Measurements from ENCODE around the gene ADTRP. TPM values are rescaled to one million over a fixed set of nuclear protein-coding genes. Genes with fewer than 3 reads are reported as not detected.

Gene ADTRP
- total RNA-seq, 1 donor from 2014 or later, result 2.0 TPM

DNA sequence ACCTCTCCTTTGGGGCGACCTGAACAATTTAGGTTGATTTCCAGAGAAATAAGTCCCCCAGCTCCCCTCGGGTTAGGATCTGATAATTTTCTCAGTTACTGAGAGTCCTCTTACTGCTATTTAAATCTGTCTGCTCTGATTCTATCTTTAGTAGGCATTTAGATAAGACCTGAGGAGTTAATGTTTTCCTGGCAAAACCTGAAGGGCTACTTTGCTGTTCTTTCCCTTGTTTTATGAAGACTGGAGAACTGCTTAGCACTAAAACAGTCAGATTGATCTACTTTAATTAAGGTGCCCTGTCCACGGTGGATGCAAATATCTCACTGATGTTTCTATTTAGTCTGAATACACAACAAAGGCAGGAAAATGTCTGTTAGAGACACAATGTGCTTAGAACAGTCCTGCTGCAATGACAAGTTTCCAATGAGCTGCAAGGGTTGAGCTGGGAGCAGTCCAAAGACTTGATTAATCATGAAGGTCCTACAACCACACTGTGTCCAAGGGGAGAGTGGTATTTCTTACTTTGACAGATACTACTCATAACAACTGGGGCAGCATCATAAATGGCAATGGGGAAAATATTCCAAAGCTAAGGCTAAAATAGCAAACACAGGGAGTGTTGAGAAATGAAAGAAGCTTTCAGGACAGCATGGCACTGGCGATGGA, 15.7 kb downstream of the ADTRP start:
- Mint-ChIP-seq H3K27me3 (peaks cover 13% of the 10 kb centered on the region), H3K36me3 (ENCODE audit: low read depth) (no peaks in the 10 kb centered on the region), H3K4me3 (no peak overlapping the region), H3K9me3 (no peaks in the 10 kb centered on the region), H3K4me1 (no peaks in the 10 kb centered on the region), H3K27ac (no peak overlapping the region)
- intact Hi-C loops (cut with micrococcal nuclease), result no loop called here
- DNase-seq (no peak), ATAC-seq (ENCODE audit: low read depth) (no peak)
- ChIA-PET POLR2A (no interaction called here), CTCF (no interaction called here)
- TF ChIP-seq, protein P1, sequence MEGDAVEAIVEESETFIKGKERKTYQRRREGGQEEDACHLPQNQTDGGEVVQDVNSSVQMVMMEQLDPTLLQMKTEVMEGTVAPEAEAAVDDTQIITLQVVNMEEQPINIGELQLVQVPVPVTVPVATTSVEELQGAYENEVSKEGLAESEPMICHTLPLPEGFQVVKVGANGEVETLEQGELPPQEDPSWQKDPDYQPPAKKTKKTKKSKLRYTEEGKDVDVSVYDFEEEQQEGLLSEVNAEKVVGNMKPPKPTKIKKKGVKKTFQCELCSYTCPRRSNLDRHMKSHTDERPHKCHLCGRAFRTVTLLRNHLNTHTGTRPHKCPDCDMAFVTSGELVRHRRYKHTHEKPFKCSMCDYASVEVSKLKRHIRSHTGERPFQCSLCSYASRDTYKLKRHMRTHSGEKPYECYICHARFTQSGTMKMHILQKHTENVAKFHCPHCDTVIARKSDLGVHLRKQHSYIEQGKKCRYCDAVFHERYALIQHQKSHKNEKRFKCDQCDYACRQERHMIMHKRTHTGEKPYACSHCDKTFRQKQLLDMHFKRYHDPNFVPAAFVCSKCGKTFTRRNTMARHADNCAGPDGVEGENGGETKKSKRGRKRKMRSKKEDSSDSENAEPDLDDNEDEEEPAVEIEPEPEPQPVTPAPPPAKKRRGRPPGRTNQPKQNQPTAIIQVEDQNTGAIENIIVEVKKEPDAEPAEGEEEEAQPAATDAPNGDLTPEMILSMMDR (IDR thresholded peaks at IDR 0.05), result no peak

DNA sequence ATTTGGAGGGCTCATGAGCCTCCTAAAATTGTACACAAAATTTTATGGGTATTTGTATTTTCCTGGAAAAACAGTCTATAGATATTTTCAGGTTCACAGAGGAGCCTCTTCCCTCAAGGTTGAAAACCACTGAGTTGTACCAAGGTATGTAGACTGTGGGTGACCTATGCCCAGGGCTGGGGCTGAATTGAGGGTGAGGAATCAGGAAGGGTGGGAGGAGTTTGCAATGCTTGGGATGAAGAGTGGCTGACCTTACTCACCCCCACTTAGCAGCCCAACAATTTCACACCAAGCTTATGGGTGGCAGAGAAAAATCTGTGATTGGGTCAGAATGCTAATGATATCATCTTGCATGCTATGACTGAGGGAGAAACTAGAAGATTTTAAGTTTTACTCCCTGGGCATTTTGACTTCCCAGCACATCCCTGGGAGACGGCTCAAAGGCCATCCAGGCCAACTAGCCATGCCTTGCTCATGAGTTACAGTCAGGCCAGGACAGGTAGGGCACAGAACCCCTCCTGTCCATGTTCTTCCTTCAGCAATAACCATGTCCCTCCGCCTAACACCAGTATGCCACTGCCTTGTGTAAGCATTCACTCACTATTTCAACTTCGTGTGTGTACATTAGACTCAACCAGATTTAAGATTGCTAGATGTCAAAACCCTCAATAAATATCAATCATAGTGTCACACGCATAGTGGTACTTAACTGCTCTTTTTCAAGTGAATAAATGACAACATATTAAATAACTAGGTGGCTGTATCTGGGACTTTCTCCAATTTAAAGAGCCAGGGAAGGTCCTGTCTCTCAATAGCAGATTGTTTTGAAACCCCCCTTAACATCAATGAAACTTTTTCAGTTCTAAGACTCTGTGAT, 16.6 kb downstream of the ADTRP start:
- Mint-ChIP-seq H3K27me3 (peaks cover 11% of the 10 kb centered on the region), H3K9me3 (peaks cover 4% of the 10 kb centered on the region), H3K4me3 (no peak overlapping the region), H3K4me1 (no peaks in the 10 kb centered on the region), H3K27ac (no peak overlapping the region), H3K36me3 (ENCODE audit: low read depth) (no peaks in the 10 kb centered on the region)
- DNase-seq (no peak), ATAC-seq (ENCODE audit: low read depth) (no peak)
- TF ChIP-seq, protein P1 (IDR thresholded peaks at IDR 0.05), result no peak
- ChIA-PET CTCF (no interaction called here), POLR2A (no interaction called here)
- intact Hi-C loops (cut with micrococcal nuclease), result no loop called here

DNA sequence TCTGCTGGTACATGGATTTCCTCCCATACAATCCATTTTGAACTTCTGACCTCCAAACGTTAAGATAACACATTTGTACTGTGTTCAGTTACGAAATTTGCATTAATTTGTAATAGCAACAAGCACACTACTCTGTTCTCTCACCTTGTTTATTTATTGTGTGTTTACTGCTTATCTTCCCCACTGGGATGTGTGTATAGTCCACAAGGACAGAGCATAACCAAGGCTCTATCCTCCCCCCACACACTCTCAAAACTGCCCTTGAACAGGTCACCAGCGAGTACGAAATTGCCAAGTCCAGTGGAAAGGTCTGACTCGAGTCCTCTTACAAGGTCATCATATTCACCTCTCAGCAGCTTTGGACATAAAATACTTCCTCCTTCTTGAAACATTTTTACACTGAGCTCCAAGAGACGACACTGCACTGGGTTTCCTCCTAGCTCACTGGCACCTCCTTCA, 18.6 kb downstream of the ADTRP start:
- no peak for DNase-seq
- Mint-ChIP-seq H3K36me3 (ENCODE audit: low read depth) (no peaks in the 10 kb centered on the region), H3K9me3 (peaks cover 4% of the 10 kb centered on the region), H3K4me1 (no peaks in the 10 kb centered on the region), H3K27me3 (peaks cover 8% of the 10 kb centered on the region), H3K27ac (no peak overlapping the region), H3K4me3 (no peak overlapping the region)
- TF ChIP-seq, protein P1 (IDR thresholded peaks at IDR 0.05), result no peak
- ATAC-seq (ENCODE audit: low read depth), result no peak
- POLR2A ChIA-PET, result no interaction called here
- intact Hi-C loops (cut with micrococcal nuclease), result no loop called here
- CTCF ChIA-PET, result no interaction called here

DNA sequence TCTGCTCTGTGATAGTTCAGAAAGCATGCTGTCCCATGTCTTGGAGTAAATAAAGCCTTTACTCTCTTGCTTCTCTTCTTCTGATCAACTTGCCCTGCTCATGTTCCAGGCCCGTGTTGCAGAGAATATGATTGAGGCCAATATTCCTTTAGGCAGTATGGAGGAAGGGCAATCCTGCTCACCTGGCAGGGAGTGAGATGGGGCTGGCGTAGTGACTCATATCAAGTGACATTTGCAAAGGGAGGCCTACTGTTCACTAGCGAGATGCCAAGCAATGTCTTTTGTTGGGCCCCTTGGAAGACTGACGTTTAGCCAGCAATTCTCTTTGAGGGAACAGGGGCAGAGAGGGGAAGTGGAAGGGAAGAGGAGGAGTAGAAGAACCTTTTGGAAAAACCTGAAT, 19.7 kb downstream of the ADTRP start:
- Mint-ChIP-seq H3K27me3 (peaks cover 15% of the 10 kb centered on the region), H3K9me3 (peaks cover 4% of the 10 kb centered on the region), H3K4me1 (no peaks in the 10 kb centered on the region), H3K27ac (no peak overlapping the region), H3K36me3 (ENCODE audit: low read depth) (no peaks in the 10 kb centered on the region), H3K4me3 (no peak overlapping the region)
- intact Hi-C loops (cut with micrococcal nuclease), result no loop called here
- POLR2A ChIA-PET, result no interaction called here
- TF ChIP-seq, protein P1 (IDR thresholded peaks at IDR 0.05), result no peak
- DNase-seq (no peak), ATAC-seq (ENCODE audit: low read depth) (no peak)
- CTCF ChIA-PET, result no interaction called here

DNA sequence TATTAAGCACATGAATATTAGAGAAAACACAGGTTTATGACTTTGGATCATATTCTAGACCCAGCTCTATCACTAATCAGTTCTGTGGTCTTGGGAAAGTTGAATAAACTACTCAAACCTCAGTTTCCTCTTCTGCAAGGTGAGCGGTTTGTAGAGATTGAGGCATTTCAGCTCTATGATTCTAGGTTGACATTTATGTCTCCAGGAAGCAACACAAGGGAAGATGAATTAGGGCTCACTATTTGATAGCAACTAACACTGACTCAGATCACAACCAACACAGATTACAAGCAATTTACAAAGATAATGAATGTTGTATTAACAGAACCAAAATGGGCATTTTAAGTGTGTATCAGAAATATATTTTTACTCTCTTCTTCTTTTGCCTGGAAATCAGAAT, 21.9 kb downstream of the ADTRP start:
- DNase-seq (no peak), ATAC-seq (ENCODE audit: low read depth) (no peak)
- Mint-ChIP-seq H3K4me1 (no peaks in the 10 kb centered on the region), H3K4me3 (no peak overlapping the region), H3K9me3 (peaks cover 4% of the 10 kb centered on the region), H3K27me3 (peaks cover 10% of the 10 kb centered on the region), H3K36me3 (ENCODE audit: low read depth) (no peaks in the 10 kb centered on the region), H3K27ac (no peak overlapping the region)
- ChIA-PET CTCF (no interaction called here), POLR2A (no interaction called here)
- TF ChIP-seq, protein P1 (IDR thresholded peaks at IDR 0.05), result no peak
- intact Hi-C loops (cut with micrococcal nuclease), result no loop called here
